GM19395 (cell line): Measurements from ENCODE around the gene RPS15.

Experiments used
- ATAC-seq: cut with Tn5 transposase; IDR thresholded peaks from one replicate; pipeline ENCODE4 v1.9.1; 2021; ENCODE audit warnings: mild to moderate bottlenecking, moderate library complexity; ENCODE audit not compliant: unreplicated experiment

The RPS15 gene

GRCh38 chr19:1438035-1438932 is at the start of gene RPS15:
Gene RPS15, plus strand, starts transcription at chr19:1438396. Its CDS starts 30 bp downstream, at chr19:1438426.
- ATAC-seq, result peak; percentile 73

GRCh38 chr19:1388637-1389026 is 49.6 kb upstream of the RPS15 start:
- ATAC-seq, result no peak

- no peak for ATAC-seq
Observed at GRCh38 chr19:1389033-1389940, 48.9 kb upstream of the RPS15 start.

- ATAC-seq, result no peak
Observed at GRCh38 chr19:1390890-1391423, 47.2 kb upstream of the RPS15 start.

GRCh38 chr19:1392407-1392806 is 45.8 kb upstream of the RPS15 start:
- ATAC-seq, result no peak

- ATAC-seq, result no peak
Observed at GRCh38 chr19:1392939-1393530, 45.2 kb upstream of the RPS15 start.

GRCh38 chr19:1393841-1394240 is 44.4 kb upstream of the RPS15 start:
- no peak for ATAC-seq

GRCh38 chr19:1394252-1395193 is 43.7 kb upstream of the RPS15 start:
- ATAC-seq, result no peak

- no peak for ATAC-seq
Observed at GRCh38 chr19:1395194-1396018, 42.8 kb upstream of the RPS15 start.

- ATAC-seq, result no peak
Observed at GRCh38 chr19:1396019-1396767, 42.0 kb upstream of the RPS15 start.

- ATAC-seq, result no peak
Observed at GRCh38 chr19:1396768-1397679, 41.2 kb upstream of the RPS15 start.

GRCh38 chr19:1397838-1398237 is 40.4 kb upstream of the RPS15 start:
- ATAC-seq, result no peak

GRCh38 chr19:1399079-1399478 is 39.1 kb upstream of the RPS15 start:
- ATAC-seq, result no peak

- ATAC-seq, result no peak
Observed at GRCh38 chr19:1399745-1400144, 38.5 kb upstream of the RPS15 start.

- ATAC-seq, result no peak
Observed at GRCh38 chr19:1400281-1401137, 37.7 kb upstream of the RPS15 start.

GRCh38 chr19:1401138-1401888 is 36.9 kb upstream of the RPS15 start, which contains the start of gene GAMT:
Gene GAMT, minus strand, starts transcription at chr19:1401542. Its CDS starts 66 bp downstream, at chr19:1401476.
- no peak for ATAC-seq
